Activated CD8-positive, alpha-beta memory T cell treated with anti-CD3 and anti-CD28 coated beads, Interleukin-2, amount 10 ng/mL, durations not matched to agents 7 days and 5 days (primary cell): ENCODE results near the gene ADISSP. TPM values are rescaled to one million over a fixed set of nuclear protein-coding genes. Genes with fewer than 3 reads are reported as not detected.

ENCODE experiments used
- ATAC-seq: fragments of 150-1000 bp; cut with Tn5 transposase; one replicate; pipeline ENCODE4 v1.10.0; 2021; ENCODE audit warnings: moderate library complexity
- CTCF ChIA-PET: fragments of 350-600 bp; sonication (Branson Sonifier 250); formaldehyde crosslinking; loops from one replicate; lab custom pipeline; 2021; ENCODE audit warnings: antibody characterized with exemption; lab: Charles Lee
- DNase-seq: peaks from one replicate; pipeline ENCODE4 v3.0.0-alpha.2; 2020
- H3K27ac Mint-ChIP-seq: one replicate; pipeline ENCODE4 v1.8.0; 2021; ENCODE audit warnings: mild to moderate bottlenecking, mixed read lengths
- H3K27me3 Mint-ChIP-seq: one replicate; pipeline ENCODE4 v1.8.0; 2021; ENCODE audit warnings: mixed read lengths
- H3K36me3 Mint-ChIP-seq: one replicate; pipeline ENCODE4 v1.8.0; 2021; ENCODE audit warnings: mild to moderate bottlenecking, mixed read lengths
- H3K4me1 Mint-ChIP-seq: one replicate; pipeline ENCODE4 v1.8.0; 2021; ENCODE audit warnings: mixed read lengths
- H3K4me3 Mint-ChIP-seq: one replicate; pipeline ENCODE4 v1.8.0; 2021; ENCODE audit warnings: mild to moderate bottlenecking, moderate library complexity, mixed read lengths
- H3K9me3 Mint-ChIP-seq: one replicate; pipeline ENCODE4 v1.8.0; 2022; ENCODE audit warnings: low read depth, mixed read lengths
- total RNA-seq, 2 experiments: library from RNA; stranded (reverse); gene quantifications; one replicate each; pipeline ENCODE4 v1.2.3, GENCODE V29; 2021

The ADISSP gene
- total RNA-seq, 2 experiments from 2014 or later = 32.5 to 37.0 TPM

- H3K9me3 Mint-ChIP-seq = no peaks in the 10 kb centered on the region
- H3K27me3 Mint-ChIP-seq = peaks cover 48% of the 10 kb centered on the region
- H3K4me1 Mint-ChIP-seq = peaks cover 16% of the 10 kb centered on the region
- no peaks in the 10 kb centered on the region for H3K36me3 Mint-ChIP-seq
- no peak for DNase-seq
- ATAC-seq = no peak
- CTCF ChIA-PET = interaction anchor here (1.2 to 1.5 kb wide), 2 partner anchors 45 kb away, joined by 4 read pairs; no protein-coding TSS in a partner anchor
- no peak overlapping the region for H3K27ac Mint-ChIP-seq
- no peak overlapping the region for H3K4me3 Mint-ChIP-seq
These were observed 45.6 kb downstream of the ADISSP start for GRCh38 chr20:3721912-3722311.

DNA sequence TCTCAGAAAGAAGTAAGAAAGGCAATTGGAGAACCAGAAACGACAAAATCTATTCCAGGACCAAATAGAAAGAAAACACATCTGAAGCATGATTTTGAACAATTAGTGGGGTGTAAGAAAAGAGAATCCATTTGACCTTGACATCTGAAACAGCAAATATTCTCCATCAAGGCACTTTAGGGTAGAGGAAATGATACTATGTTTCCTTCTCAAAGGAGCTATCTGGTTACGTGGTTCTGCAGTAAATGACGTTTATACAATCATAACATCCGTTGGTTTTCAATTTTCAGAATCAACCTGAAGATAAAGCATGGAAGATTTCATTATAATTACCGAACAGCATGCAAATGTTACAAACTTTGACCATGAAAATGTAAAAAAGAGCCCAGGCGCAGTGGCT is 46.9 kb downstream of the ADISSP start:
- no peak for DNase-seq
- CTCF ChIA-PET = interaction anchor here (2.1 kb wide), 1 partner anchor 10 kb away, joined by 13 read pairs; no protein-coding TSS in a partner anchor
- H3K9me3 Mint-ChIP-seq = no peaks in the 10 kb centered on the region
- ATAC-seq = no peak
- no peak overlapping the region for H3K4me3 Mint-ChIP-seq
- H3K27ac Mint-ChIP-seq = no peak overlapping the region
- H3K36me3 Mint-ChIP-seq = no peaks in the 10 kb centered on the region
- peaks cover 46% of the 10 kb centered on the region for H3K27me3 Mint-ChIP-seq
- H3K4me1 Mint-ChIP-seq = peaks cover 16% of the 10 kb centered on the region

- Mint-ChIP-seq H3K4me3 (no peak overlapping the region), H3K9me3 (no peaks in the 10 kb centered on the region), H3K36me3 (no peaks in the 10 kb centered on the region), H3K27me3 (peaks cover 46% of the 10 kb centered on the region), H3K27ac (no peak overlapping the region), H3K4me1 (peaks cover 16% of the 10 kb centered on the region)
- ATAC-seq (no peak), DNase-seq (no peak)
- CTCF ChIA-PET = interaction anchor here (1.3 to 2.1 kb wide), 3 partner anchors 10 to 157 kb away, joined by 4 to 13 read pairs (median 5); no protein-coding TSS in a partner anchor
These were observed 47.5 kb downstream of the ADISSP start for GRCh38 chr20:3720068-3720467.

DNA sequence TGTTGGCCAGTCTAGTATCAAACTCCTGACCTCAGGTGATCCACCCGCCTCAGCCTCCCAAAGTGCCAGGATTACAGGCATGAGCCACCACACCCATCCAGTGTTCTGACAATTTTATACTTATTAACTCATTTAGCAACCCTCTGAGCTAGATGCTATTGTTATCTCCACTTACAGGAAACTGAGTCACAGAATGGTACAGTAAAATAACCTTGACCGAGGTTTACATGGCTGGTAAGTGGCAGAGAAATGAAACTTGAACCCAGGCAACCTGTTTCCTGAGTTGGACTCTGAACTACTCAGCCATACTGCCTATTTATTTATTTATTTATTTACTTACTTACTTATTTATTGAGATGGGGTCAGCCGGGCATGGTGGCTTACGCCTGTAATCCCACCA is 48.5 kb downstream of the ADISSP start:
- Mint-ChIP-seq H3K4me1 (peaks cover 16% of the 10 kb centered on the region), H3K27me3 (peaks cover 37% of the 10 kb centered on the region), H3K27ac (no peak overlapping the region), H3K36me3 (no peaks in the 10 kb centered on the region), H3K4me3 (no peak overlapping the region), H3K9me3 (no peaks in the 10 kb centered on the region)
- ATAC-seq (no peak), DNase-seq (no peak)
- CTCF ChIA-PET = interaction anchor here (0.8 to 1.5 kb wide), 3 partner anchors 41 to 156 kb away, joined by 3 to 5 read pairs (median 4); no protein-coding TSS in a partner anchor

- no peaks in the 10 kb centered on the region for H3K36me3 Mint-ChIP-seq
- H3K4me1 Mint-ChIP-seq = peaks cover 16% of the 10 kb centered on the region
- H3K9me3 Mint-ChIP-seq = no peaks in the 10 kb centered on the region
- no peak overlapping the region for H3K4me3 Mint-ChIP-seq
- no peak overlapping the region for H3K27ac Mint-ChIP-seq
- peaks cover 21% of the 10 kb centered on the region for H3K27me3 Mint-ChIP-seq
- ATAC-seq (peak; percentile 88), DNase-seq (peak; percentile 57)
- CTCF ChIA-PET = interaction anchor here (0.8 to 1.5 kb wide), 9 partner anchors 11 to 138 kb away, joined by 3 to 10 read pairs (median 4); partner anchors contain the start of genes ADISSP and CDC25B
These were observed 51.2 kb downstream of the ADISSP start for GRCh38 chr20:3716195-3716834.

DNA sequence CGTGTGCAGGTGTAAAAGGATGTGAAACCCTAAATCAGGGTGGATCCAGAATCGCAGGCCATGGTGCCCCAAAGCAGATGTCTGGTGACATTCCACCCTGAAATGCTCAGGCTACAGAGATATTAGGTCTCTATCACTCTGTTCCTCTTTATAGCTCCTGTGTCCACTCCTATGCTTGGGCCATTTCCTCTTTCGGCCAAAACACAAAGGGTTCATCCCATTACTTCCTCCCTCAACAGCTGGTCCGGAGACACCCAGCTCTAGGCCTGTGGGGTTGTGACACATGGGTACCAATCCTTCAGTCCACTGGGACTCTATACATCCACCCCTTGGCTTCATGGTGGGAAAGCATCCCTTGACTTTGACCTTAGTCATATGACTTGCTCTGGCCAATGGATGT is 53.5 kb downstream of the ADISSP start:
- DNase-seq (no peak), ATAC-seq (no peak)
- CTCF ChIA-PET = interaction anchor here (1.4 to 3.0 kb wide), 2 partner anchors 37 to 141 kb away, joined by 3 to 19 read pairs; no protein-coding TSS in a partner anchor

DNA sequence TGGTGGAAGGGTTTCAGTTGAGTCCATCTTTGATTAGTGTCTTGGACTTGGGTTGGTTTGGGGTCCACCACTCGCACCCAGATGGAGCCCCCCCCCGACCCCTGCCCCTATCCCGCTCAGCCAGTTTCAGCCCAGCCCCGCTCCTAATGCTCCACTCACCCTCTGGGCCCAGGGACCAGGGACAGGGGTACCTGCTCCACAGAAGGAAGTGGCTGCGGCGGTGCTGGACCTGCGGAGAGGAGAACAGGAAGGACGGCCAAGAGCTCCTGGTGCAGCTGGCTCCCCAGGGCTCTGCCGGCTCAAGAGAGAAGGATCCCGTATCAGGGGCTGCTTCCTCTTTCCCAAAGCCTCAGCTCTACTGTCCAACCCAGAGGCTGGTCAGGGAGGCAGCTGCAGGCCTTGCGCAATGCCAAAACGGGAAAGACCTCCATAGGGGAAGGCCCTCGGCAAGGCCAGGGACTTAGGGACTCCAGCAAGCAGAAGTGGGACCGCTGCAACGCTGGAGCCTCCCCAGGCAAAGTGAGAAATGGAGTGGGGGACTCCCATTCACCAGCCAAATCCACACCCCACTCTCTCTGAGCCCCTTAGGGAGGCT is 55.2 kb downstream of the ADISSP start, which contains the start of gene SIGLEC1:
Gene SIGLEC1, minus strand, starts transcription at position 322 of the 595 bp plus-strand sequence. CDS start 5,472 bp downstream, outside the sequence.
- CTCF ChIA-PET = interaction anchor here (1.6 to 3.0 kb wide), 3 partner anchors 35 to 149 kb away, joined by 3 to 19 read pairs (median 8); no protein-coding TSS in a partner anchor
- no peak for ATAC-seq
- Mint-ChIP-seq H3K9me3 (no peaks in the 10 kb centered on the region), H3K36me3 (no peaks in the 10 kb centered on the region), H3K4me3 (no peak within 1 kb of the TSS), H3K4me1 (peaks cover 6% of the 10 kb centered on the region), H3K27me3 (peaks cover 11% of the 10 kb centered on the region), H3K27ac (no peak within 1 kb of the TSS)
- DNase-seq = no peak

More for the DNA sequence above, 53.5 kb downstream of the ADISSP start:
- no peaks in the 10 kb centered on the region for H3K36me3 Mint-ChIP-seq
- peaks cover 11% of the 10 kb centered on the region for H3K27me3 Mint-ChIP-seq
- H3K4me3 Mint-ChIP-seq = no peak overlapping the region
- peaks cover 4% of the 10 kb centered on the region for H3K4me1 Mint-ChIP-seq
- no peaks in the 10 kb centered on the region for H3K9me3 Mint-ChIP-seq
- H3K27ac Mint-ChIP-seq = no peak overlapping the region

GRCh38 chr20:3711484-3711941 is 56.0 kb downstream of the ADISSP start:
- H3K9me3 Mint-ChIP-seq = no peaks in the 10 kb centered on the region
- no peak overlapping the region for H3K4me3 Mint-ChIP-seq
- no peaks in the 10 kb centered on the region for H3K36me3 Mint-ChIP-seq
- CTCF ChIA-PET = interaction anchor here (0.7 to 5.3 kb wide), 39 partner anchors 9 to 554 kb away, joined by 3 to 122 read pairs (median 4); partner anchors contain the start of genes ADAM33 and ADISSP
- H3K27me3 Mint-ChIP-seq = peaks cover 8% of the 10 kb centered on the region
- H3K27ac Mint-ChIP-seq = no peak overlapping the region
- ATAC-seq = no peak
- no peak for DNase-seq
- H3K4me1 Mint-ChIP-seq = peaks cover 6% of the 10 kb centered on the region

DNA sequence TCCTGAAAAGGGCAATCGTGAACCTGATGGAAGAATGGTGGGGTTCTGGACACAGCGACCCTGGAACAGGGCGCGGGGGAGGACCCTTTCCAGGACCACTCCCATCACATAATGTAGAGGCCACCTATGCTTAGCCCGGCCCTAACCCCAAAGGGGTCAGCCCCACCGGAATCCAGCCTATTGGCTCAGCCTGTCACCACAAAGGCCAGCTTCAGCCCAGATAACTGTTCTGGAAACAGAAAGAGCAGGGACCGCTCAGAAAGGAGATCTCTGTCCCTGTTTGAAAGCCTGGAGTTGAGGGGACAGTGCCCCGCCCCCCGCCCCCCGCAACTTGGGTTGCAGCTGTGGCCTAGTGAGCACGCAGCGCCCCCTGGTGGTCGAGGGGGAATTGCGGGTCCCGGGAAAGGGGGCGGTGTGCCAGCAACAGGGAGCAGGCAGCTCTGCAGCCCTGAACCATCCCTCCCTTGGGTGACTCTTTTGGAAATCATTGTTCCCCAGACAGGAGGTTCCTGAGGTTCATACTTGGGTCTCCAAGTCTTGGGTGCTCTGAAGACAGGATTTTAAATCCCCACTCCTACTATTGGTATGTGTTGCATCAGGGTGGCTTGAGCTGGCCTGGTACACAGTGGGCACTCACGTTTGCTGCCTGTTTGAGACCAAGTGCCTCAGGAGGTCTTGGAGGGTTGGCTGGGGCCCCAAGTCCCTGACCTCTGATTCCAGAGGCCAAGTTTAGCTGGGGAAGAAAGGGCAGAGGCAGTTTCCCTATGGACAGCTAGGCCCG is 56.7 kb downstream of the ADISSP start:
- ATAC-seq = peak; percentile 78
- Mint-ChIP-seq H3K4me1 (peaks cover 6% of the 10 kb centered on the region), H3K9me3 (no peaks in the 10 kb centered on the region), H3K36me3 (no peaks in the 10 kb centered on the region), H3K4me3 (no peak overlapping the region), H3K27ac (no peak overlapping the region), H3K27me3 (peaks cover 8% of the 10 kb centered on the region)
- CTCF ChIA-PET = interaction anchor here (0.7 to 5.3 kb wide), 43 partner anchors 9 to 554 kb away, joined by 3 to 122 read pairs (median 4); partner anchors contain the start of genes ADAM33 and ADISSP
- peak; percentile 80 for DNase-seq

DNA sequence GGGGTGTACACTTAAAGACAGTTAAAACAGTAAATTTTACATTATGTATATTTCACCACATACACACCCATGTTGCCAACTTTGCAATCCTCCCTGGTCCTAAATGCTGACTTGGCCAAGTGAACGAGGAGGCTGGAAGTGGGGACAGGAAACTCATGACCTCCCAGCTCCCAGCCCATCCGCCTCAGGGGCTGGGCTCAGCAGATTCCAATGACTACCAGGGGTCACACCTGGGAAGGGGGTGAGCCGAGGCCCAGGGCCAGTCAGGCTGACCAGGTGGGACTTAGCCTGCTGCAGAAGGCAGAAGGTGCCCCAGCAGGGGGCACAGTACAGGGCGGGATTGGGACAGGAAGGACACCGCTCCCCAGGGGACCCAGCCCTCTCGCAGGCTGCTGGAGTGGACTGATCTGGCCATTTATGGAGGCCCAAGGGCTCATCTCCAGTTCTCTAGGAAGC is 57.5 kb downstream of the ADISSP start:
- H3K4me3 Mint-ChIP-seq = no peak overlapping the region
- no peaks in the 10 kb centered on the region for H3K9me3 Mint-ChIP-seq
- CTCF ChIA-PET = interaction anchor here (1.0 to 5.3 kb wide), 26 partner anchors 10 to 152 kb away, joined by 3 to 122 read pairs (median 6); partner anchors contain the start of genes ADAM33 and ADISSP
- peaks cover 6% of the 10 kb centered on the region for H3K4me1 Mint-ChIP-seq
- H3K27ac Mint-ChIP-seq = no peak overlapping the region
- ATAC-seq (peak; percentile 31), DNase-seq (no peak)
- H3K27me3 Mint-ChIP-seq = peaks cover 8% of the 10 kb centered on the region
- no peaks in the 10 kb centered on the region for H3K36me3 Mint-ChIP-seq

- CTCF ChIA-PET = interaction anchor here (0.9 to 5.3 kb wide), 3 partner anchors 30 to 144 kb away, joined by 5 to 122 read pairs (median 6); partner anchors contain the start of gene ADAM33
- ATAC-seq (no peak), DNase-seq (no peak)
- peaks cover 8% of the 10 kb centered on the region for H3K27me3 Mint-ChIP-seq
- peaks cover 6% of the 10 kb centered on the region for H3K4me1 Mint-ChIP-seq
- H3K36me3 Mint-ChIP-seq = no peaks in the 10 kb centered on the region
- no peaks in the 10 kb centered on the region for H3K9me3 Mint-ChIP-seq
- H3K4me3 Mint-ChIP-seq = no peak overlapping the region
- H3K27ac Mint-ChIP-seq = no peak overlapping the region
These were observed 60.0 kb downstream of the ADISSP start for GRCh38 chr20:3707508-3707899.

DNA sequence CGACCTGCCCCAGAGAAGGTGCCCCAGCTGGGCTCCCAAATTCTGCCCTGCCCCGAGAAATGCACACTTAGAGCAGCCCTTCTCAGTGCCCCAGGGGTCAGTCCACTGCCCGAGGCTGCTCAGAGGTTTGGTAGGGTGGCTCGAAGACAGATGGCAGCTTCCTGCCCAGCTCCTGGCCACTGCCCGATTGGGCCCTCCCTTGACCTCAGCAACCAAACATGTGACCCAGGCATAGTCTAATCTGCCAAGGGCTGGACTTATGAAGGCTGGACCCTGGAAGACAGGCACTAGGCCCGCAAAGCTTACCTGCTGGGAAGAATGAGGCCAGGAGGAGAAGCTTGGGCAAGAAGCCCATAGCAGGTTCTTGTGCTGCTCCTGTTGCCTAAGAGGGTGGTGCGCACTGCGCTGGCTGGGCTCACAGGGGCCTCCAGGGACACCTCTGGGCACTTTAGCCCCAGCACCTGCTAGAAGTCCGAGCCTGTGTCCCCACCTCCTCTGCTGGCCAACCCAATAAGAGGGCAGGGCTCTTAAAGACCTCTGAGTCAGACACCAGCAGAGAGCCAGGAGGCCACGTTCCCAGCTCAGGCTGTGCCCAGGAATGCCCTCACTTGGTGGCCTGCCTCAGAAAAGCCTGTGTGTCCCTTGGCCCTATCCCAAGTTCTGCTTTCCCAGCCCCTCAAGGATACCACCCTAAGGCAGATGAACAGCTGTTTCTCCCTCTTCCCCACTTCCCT is 60.6 kb downstream of the ADISSP start:
- H3K27ac Mint-ChIP-seq = no peak overlapping the region
- no peaks in the 10 kb centered on the region for H3K36me3 Mint-ChIP-seq
- peaks cover 8% of the 10 kb centered on the region for H3K27me3 Mint-ChIP-seq
- DNase-seq (no peak), ATAC-seq (no peak)
- CTCF ChIA-PET = interaction anchor here (0.9 to 5.3 kb wide), 4 partner anchors 11 to 144 kb away, joined by 3 to 122 read pairs (median 6); partner anchors contain the start of gene ADAM33
- H3K4me3 Mint-ChIP-seq = no peak overlapping the region
- H3K9me3 Mint-ChIP-seq = no peaks in the 10 kb centered on the region
- peaks cover 6% of the 10 kb centered on the region for H3K4me1 Mint-ChIP-seq
